Right lobe of liver (tissue), 4 donors: ENCODE measurements around the gene IL17REL.

Experiments used
- POLR2A ChIP-seq: fragments of 450-650 bp; IDR thresholded peaks from one replicate; pipeline ENCODE4 v1.6.1; 2017; ENCODE audit warnings: antibody characterized with exemption, mild to moderate bottlenecking
- TF ChIP-seq, protein P1 (sequence below), 4 donors: fragments of 200-600 bp in 3 of 4; fragments of 450-650 bp in 1 of 4; IDR thresholded peaks; one replicate each; pipeline versions ENCODE4 v1.5.1 to v1.8.0; 2016 to 2022; ENCODE audit warnings: antibody characterized with exemption in 4 of 4, mild to moderate bottlenecking in 2 of 4
- donor health status: DM: no; HTN: no; CAD: no.
- donor health status: DM: no; HTN: no; CAD: no.
- donor health status: DM: no; HTN: yes; CAD: no.

- TF ChIP-seq, protein P1, sequence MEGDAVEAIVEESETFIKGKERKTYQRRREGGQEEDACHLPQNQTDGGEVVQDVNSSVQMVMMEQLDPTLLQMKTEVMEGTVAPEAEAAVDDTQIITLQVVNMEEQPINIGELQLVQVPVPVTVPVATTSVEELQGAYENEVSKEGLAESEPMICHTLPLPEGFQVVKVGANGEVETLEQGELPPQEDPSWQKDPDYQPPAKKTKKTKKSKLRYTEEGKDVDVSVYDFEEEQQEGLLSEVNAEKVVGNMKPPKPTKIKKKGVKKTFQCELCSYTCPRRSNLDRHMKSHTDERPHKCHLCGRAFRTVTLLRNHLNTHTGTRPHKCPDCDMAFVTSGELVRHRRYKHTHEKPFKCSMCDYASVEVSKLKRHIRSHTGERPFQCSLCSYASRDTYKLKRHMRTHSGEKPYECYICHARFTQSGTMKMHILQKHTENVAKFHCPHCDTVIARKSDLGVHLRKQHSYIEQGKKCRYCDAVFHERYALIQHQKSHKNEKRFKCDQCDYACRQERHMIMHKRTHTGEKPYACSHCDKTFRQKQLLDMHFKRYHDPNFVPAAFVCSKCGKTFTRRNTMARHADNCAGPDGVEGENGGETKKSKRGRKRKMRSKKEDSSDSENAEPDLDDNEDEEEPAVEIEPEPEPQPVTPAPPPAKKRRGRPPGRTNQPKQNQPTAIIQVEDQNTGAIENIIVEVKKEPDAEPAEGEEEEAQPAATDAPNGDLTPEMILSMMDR (IDR thresholded peaks at IDR 0.05) = no peak
- TF ChIP-seq POLR2A = no peak
Measured at GRCh38 chr22:50049299-50050195, 37.0 kb upstream of the IL17REL start.
